ENCODE results near the gene LRP2. TPM values are rescaled to one million over a fixed set of nuclear protein-coding genes. Genes with fewer than 3 reads are reported as not detected.
A peak's percentile ranks its signal among the peaks of the same experiment; 100 is the strongest.
"Not testable (repeated sequence)": the region's sequence is repeated elsewhere in the genome, so short reads cannot be mapped to it uniquely, and the experiment has no call there.

Gene LRP2
- polyA plus RNA-seq (2012; ENCODE audit: low read depth, missing spikeins), result 0.08 TPM

DNA sequence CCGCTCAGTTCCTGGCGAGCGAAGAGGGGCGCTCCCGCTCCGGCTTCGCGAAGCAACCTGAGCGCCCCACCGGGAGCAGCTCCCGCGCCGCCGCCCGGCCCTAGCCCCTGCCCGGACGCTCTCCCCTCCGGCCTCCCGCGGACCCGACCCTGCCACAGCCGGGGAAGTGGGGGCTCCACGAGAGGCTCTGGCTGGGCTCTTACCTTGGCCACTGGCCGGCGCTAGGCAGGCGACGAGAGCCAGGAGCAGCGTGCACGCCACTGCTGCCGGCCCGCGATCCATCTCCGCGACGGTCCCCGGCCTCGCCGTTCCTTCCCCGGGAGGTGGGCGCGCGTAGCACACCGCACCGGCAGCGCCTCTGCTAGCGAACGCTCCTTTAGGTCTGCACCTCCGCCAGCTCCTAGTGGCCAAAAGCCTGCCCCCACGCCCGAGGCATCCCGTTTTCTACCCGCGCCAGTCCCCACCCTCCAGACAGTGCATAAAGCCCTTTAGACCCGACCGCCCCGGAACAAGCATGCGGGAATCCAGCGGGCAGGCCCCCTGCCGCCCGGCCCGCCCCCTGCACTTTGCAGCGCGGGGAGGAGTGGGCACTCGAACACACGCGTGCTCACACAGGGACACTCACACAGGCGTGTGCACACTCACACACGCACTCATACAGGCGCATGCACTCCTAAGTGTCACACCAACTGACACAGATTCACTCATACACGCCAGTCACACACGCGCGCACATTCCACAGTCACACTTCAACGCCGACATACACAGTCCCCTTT, at the start of gene LRP2:
TSS of gene LRP2 (minus strand) at position 417 of the 776 bp plus-strand sequence. CDS start at position 282, 135 bp downstream.
- no peak for TF ChIP-seq POU2F2 (IDR thresholded peaks at IDR 0.05; ENCODE audit: low read depth, low read length)
- TF ChIP-seq SPI1 (IDR thresholded peaks at IDR 0.05; ENCODE audit: low read depth, low read length), result no peak
- TF ChIP-seq POLR2A (IDR thresholded peaks at IDR 0.05; ENCODE audit: low read depth, low read length), result no peak
- no peak for TF ChIP-seq PAX5 (IDR thresholded peaks at IDR 0.05; ENCODE audit: insufficient read depth, low read length, severe bottlenecking)
- no peak for TF ChIP-seq TAF1 (IDR thresholded peaks at IDR 0.05; ENCODE audit: low read depth, low read length)
- TF ChIP-seq POLR2AphosphoS5 (IDR thresholded peaks at IDR 0.05; ENCODE audit: low read depth, low read length), result no peak
- FAIRE-seq (peak; percentile 38), DNase-seq (ENCODE audit: insufficient read length, low spot score) (peak; percentile 28)

DNA sequence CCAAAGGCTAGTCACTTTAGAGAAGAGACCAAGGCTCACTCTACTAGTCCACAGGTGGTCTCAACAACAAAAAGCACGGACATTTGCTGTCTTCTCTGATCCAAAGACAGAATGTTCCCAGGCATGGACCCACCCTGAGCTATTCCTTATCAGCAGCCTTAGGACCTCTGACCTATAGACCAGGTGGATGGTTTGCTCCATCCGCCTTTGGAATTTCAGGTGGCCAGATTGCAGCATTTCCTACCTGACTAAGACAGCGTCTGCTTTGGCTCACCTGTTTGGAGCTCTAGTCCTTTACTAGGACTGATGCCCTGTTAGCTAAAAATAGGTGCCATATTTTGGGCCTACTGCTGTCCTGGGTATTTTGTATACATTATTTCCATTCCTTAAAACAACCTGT, 44.6 kb upstream of the LRP2 start:
- FAIRE-seq, result no peak
- no peak for TF ChIP-seq PAX5 (IDR thresholded peaks at IDR 0.05; ENCODE audit: insufficient read depth, low read length, severe bottlenecking)
- TF ChIP-seq TAF1 (IDR thresholded peaks at IDR 0.05; ENCODE audit: low read depth, low read length), result no peak
- no peak for TF ChIP-seq POLR2A (IDR thresholded peaks at IDR 0.05; ENCODE audit: low read depth, low read length)
- TF ChIP-seq SPI1 (IDR thresholded peaks at IDR 0.05; ENCODE audit: low read depth, low read length), result no peak
- TF ChIP-seq POU2F2 (IDR thresholded peaks at IDR 0.05; ENCODE audit: low read depth, low read length), result no peak
- no peak for TF ChIP-seq POLR2AphosphoS5 (IDR thresholded peaks at IDR 0.05; ENCODE audit: low read depth, low read length)

DNA sequence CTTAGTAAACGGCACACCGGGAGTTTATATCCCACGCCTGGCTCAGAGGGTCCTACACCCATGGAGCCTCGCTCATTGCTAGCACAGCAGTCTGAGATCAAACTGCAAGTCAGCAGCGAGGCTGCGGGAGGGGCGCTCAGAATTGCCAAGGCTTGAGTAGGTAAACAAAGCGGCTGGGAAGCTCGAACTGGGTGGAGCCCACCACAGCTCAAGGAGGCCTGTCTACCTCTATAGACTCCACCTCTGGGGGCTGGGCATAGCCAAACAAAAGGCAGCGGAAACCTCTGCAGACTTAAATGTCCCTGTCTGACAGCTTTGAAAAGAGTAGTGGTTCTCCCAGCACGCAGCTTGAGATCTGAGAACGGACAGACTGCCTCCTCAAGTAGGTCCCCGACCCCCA, 37.2 kb upstream of the LRP2 start:
- DNase-seq (ENCODE audit: insufficient read length, low spot score); FAIRE-seq: not testable (repeated sequence)

More for the DNA sequence above, 44.6 kb upstream of the LRP2 start:
- DNase-seq (ENCODE audit: insufficient read length, low spot score), result no peak

DNA sequence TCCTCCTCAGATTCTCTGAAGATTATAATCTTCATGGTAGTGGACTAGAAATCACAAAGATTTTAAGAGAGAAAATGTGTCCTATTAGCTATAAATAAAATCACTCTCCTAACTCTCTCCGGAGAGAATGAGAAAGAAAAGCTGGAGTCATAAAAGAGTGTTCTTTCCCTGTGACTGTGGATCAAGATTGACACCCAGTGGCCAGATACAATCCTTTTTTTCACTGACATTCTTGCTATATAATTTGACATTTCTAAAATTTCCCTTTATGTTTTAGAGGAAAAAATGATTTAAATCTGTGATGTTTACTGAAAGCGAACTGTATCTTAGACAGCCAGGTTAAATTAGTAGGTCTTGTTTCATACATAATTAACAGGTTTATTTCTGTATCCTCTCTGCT, 35.4 kb upstream of the LRP2 start:
- DNase-seq (ENCODE audit: insufficient read length, low spot score) (no peak), FAIRE-seq (no peak)
- TF ChIP-seq TAF1 (IDR thresholded peaks at IDR 0.05; ENCODE audit: low read depth, low read length) (no peak), POLR2AphosphoS5 (IDR thresholded peaks at IDR 0.05; ENCODE audit: low read depth, low read length) (no peak), POLR2A (IDR thresholded peaks at IDR 0.05; ENCODE audit: low read depth, low read length) (no peak), PAX5 (IDR thresholded peaks at IDR 0.05; ENCODE audit: insufficient read depth, low read length, severe bottlenecking) (no peak), SPI1 (IDR thresholded peaks at IDR 0.05; ENCODE audit: low read depth, low read length) (no peak), POU2F2 (IDR thresholded peaks at IDR 0.05; ENCODE audit: low read depth, low read length) (no peak)

DNA sequence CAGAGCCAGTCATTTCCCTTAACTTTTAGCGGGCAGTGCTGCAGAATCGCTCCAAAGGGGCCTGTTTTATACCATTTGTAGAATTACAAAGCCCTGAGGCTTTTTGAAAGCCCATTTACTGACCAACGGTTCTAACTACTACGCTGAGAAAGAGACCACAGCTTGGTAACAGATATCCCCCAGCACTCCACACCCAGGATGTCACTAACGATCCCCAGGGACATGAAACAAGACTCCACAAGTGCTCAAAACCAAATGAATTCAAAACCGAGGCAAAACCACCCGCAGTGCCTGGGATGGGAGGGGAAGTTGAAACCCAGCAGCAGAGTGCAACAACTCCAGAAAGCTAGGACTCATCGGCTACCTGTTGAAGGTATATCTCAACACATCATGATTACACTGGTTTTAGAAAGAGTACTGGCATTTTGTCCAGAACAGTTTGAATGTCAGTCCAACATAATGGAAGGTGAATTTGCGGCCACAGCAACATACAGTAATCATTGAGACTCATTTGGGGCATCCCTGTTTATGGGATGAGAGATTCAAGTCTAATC, 33.6 kb upstream of the LRP2 start:
- TF ChIP-seq POU2F2 (IDR thresholded peaks at IDR 0.05; ENCODE audit: low read depth, low read length) (no peak), POLR2A (IDR thresholded peaks at IDR 0.05; ENCODE audit: low read depth, low read length) (no peak), TAF1 (IDR thresholded peaks at IDR 0.05; ENCODE audit: low read depth, low read length) (no peak), POLR2AphosphoS5 (IDR thresholded peaks at IDR 0.05; ENCODE audit: low read depth, low read length) (no peak), PAX5 (IDR thresholded peaks at IDR 0.05; ENCODE audit: insufficient read depth, low read length, severe bottlenecking) (no peak), SPI1 (IDR thresholded peaks at IDR 0.05; ENCODE audit: low read depth, low read length) (no peak)
- FAIRE-seq (no peak), DNase-seq (ENCODE audit: insufficient read length, low spot score) (no peak)

DNA sequence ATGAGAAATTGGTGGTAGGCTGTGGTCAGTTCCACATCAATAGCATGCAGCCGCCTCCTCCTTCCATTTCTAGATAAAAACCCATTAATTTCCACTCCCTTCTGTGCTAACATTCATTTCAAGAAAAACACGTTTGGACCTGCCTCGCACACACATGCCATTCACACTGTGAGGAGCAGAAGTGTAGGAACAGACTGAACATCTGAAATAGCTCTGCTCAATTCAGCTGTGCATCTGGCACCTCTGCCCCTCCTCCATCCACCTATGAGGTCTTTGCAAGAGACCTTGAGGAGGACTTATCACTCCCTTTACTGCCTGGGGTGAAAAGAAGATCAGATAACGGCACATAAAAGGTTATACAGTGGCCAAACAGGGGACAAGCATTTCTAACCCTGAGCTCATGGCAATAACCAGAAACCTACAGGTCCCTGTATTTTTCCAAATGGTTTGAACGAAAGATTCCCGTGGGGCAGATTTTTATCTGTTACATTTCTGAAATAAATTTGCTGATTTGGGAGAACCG, 30.8 kb upstream of the LRP2 start:
- TF ChIP-seq POLR2AphosphoS5 (IDR thresholded peaks at IDR 0.05; ENCODE audit: low read depth, low read length) (no peak), PAX5 (IDR thresholded peaks at IDR 0.05; ENCODE audit: insufficient read depth, low read length, severe bottlenecking) (no peak), SPI1 (IDR thresholded peaks at IDR 0.05; ENCODE audit: low read depth, low read length) (no peak), TAF1 (IDR thresholded peaks at IDR 0.05; ENCODE audit: low read depth, low read length) (no peak), POU2F2 (IDR thresholded peaks at IDR 0.05; ENCODE audit: low read depth, low read length) (no peak)
- FAIRE-seq (peak; percentile 28), DNase-seq (ENCODE audit: insufficient read length, low spot score) (no peak)

DNA sequence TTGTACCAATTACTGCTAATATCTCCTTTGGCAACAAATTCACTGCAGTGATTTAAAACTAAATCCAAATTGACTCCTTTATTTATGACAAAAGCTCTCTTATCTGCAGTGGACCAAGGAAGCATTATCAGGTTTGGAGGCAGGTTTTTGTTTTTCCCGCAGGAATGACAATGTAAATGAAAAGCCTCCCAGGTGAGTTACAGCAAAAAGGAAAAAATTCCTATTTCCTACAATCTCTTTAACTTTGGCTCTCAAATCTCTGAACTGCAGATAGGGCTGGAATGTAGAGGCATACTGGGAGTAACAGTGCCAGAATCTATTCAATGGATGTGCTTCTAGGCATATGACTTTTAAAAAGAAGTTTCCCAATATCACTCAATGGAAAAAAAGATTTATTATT, 28.9 kb upstream of the LRP2 start:
- FAIRE-seq (no peak), DNase-seq (ENCODE audit: insufficient read length, low spot score) (no peak)
- TF ChIP-seq PAX5 (IDR thresholded peaks at IDR 0.05; ENCODE audit: insufficient read depth, low read length, severe bottlenecking) (no peak), POLR2A (IDR thresholded peaks at IDR 0.05; ENCODE audit: low read depth, low read length) (no peak), POU2F2 (IDR thresholded peaks at IDR 0.05; ENCODE audit: low read depth, low read length) (no peak), SPI1 (IDR thresholded peaks at IDR 0.05; ENCODE audit: low read depth, low read length) (no peak), POLR2AphosphoS5 (IDR thresholded peaks at IDR 0.05; ENCODE audit: low read depth, low read length) (no peak)

DNA sequence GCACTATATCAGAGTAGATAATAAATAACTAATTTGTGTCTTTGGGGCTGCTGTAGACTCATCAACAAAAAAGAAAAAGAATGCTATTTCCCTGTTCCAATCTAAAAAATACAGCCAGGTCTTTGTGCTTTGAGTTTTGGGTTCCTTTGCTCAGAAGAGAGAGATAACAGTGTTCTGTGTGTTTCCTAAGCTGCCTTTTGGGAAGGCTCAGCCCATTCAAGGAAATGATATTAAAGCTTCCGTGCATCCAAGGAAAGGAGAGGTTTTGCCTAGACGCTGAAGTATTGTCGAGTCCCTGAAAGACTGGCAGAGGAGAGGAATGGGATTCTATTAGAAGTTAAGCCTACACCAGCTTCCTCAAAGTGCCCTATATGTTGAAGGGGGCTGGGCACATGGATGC, 25.8 kb upstream of the LRP2 start:
- DNase-seq (ENCODE audit: insufficient read length, low spot score), result no peak
- FAIRE-seq, result no peak

DNA sequence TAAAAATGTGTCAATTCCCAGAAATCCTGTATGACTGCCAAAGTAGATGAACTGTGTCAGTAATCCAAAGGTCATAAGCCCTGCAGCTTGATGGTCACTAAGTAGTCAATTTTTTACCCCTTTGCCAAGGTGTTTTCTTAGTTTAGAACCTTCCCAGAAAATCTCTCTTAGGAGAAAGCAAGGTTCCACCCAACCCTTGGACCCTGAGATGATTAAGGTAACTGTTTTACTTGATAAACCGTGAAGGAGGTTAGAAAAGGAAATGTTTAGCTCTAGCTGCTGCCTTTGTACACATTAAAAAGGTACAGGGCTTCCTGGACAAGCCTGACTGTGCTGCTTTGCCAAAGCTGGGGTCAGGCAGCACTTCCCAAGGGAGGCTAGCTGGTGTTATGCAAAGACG, 24.4 kb upstream of the LRP2 start:
- no peak for DNase-seq (ENCODE audit: insufficient read length, low spot score)
- FAIRE-seq, result no peak
- no peak for TF ChIP-seq POLR2AphosphoS5 (IDR thresholded peaks at IDR 0.05; ENCODE audit: low read depth, low read length)

More for the DNA sequence above, 25.8 kb upstream of the LRP2 start:
- TF ChIP-seq TAF1 (IDR thresholded peaks at IDR 0.05; ENCODE audit: low read depth, low read length) (no peak), POLR2A (IDR thresholded peaks at IDR 0.05; ENCODE audit: low read depth, low read length) (no peak), POLR2AphosphoS5 (IDR thresholded peaks at IDR 0.05; ENCODE audit: low read depth, low read length) (no peak), POU2F2 (IDR thresholded peaks at IDR 0.05; ENCODE audit: low read depth, low read length) (no peak), SPI1 (IDR thresholded peaks at IDR 0.05; ENCODE audit: low read depth, low read length) (no peak), PAX5 (IDR thresholded peaks at IDR 0.05; ENCODE audit: insufficient read depth, low read length, severe bottlenecking) (no peak)

DNA sequence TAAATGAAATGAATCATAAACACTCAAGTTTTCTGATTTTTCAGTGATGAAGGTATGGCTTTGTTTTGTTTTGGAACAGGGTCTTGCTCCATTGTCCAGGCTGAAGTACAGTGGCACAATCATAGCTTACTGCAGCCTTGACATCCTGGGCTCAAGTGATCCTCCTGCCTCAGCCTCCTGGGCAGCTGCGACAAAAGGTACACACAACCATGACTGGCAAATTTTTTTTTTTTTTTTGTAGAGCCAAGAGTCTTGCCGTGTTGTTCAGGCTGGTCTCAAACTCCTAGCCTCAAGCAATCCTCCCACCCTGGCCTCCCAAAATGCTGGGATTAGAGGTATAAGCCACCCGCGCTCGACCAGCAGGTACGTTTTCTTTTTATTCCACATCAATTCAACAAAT, 22.5 kb upstream of the LRP2 start:
- DNase-seq (ENCODE audit: insufficient read length, low spot score), result no peak
- FAIRE-seq, result no peak
- TF ChIP-seq POU2F2 (IDR thresholded peaks at IDR 0.05; ENCODE audit: low read depth, low read length) (no peak), POLR2A (IDR thresholded peaks at IDR 0.05; ENCODE audit: low read depth, low read length) (no peak), TAF1 (IDR thresholded peaks at IDR 0.05; ENCODE audit: low read depth, low read length) (no peak), POLR2AphosphoS5 (IDR thresholded peaks at IDR 0.05; ENCODE audit: low read depth, low read length) (no peak)
